ENCODE results near the gene LRRC32. TPM values are rescaled to one million over a fixed set of nuclear protein-coding genes. Genes with fewer than 3 reads are reported as not detected.
"Not testable (repeated sequence)": the region's sequence is repeated elsewhere in the genome, so short reads cannot be mapped to it uniquely, and the experiment has no call there.

Gene LRRC32
- total RNA-seq, 1 experiment from 2014 or later: 0.46 TPM

DNA sequence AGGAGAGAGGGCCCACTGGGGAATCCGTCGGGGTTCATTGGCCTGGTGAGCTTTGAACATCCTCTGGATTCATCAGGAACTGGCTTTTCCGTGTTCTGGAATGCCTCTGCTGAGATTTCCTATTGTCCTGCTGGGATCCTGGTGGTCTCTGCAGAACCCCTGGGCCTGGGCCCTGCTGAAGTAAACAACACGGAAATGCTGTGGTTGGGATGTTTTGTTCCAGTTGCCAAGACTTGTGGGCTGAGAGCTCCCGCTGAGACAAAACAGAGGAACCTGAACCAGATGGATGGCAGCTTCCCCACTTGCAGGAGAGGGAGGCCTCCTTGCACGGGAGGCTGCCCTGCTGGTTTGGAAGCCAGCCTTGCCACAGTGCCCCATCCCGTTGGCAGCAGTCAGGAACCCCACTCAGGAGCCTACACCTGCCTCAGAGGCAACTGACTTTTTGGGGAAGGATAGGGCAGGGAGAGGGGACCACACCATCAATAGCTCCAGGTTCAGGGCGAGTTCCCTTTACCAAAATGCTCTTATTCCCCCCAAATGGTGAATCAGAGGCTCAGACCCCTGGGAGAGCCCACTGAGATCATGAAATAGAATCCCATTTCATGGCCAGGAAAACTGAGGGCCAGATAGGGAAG lies 60.7 kb downstream of the LRRC32 start:
- H2BK15ac ChIP-seq (ENCODE audit: low read depth, low read length): no peak overlapping the region
- no peak overlapping the region for H3K18ac ChIP-seq (ENCODE audit: insufficient read length, low read depth, low read length)
- H3K14ac ChIP-seq (ENCODE audit: insufficient read depth, low read length): no peak overlapping the region
- H3K23ac ChIP-seq (ENCODE audit: insufficient read length, low read depth, low read length): no peak overlapping the region
- H3K4me1 ChIP-seq (ENCODE audit: insufficient read depth, low read length): no peaks in the 10 kb centered on the region; the same call in 1 of the 2 replicates
- H3K56ac ChIP-seq (ENCODE audit: insufficient read length, low read depth, low read length): no peak overlapping the region
- no peaks in the 10 kb centered on the region for H3K9me3 ChIP-seq (ENCODE audit: control insufficient read depth, low read depth, low read length)
- no peaks in the 10 kb centered on the region for H4K20me1 ChIP-seq (ENCODE audit: control insufficient read depth, insufficient read depth, insufficient read length)
- H3K9ac ChIP-seq (ENCODE audit: extremely low read depth, insufficient read length, low read length): no peak overlapping the region
- Mint-ChIP-seq H3K36me3 (ENCODE audit: insufficient read depth in 1 of 3, low read depth in 3 of 3) (peaks cover 6 to 20% (median 6%) of the 10 kb centered on the region in 3 experiments; a peak in 5 of 7 replicates), H3K9me3 (peaks cover 11 to 12% of the 10 kb centered on the region in 2 experiments), H3K27me3 (ENCODE audit: low read depth) (no peaks in the 10 kb centered on the region; the same call in 1 of the 2 replicates), H3K4me1 (peaks cover 29 to 35% of the 10 kb centered on the region in 2 experiments), H3K4me3 (no peak overlapping the region), H3K27ac (peak overlapping the region in 1 of 3 experiments; percentile 67; a peak in 1 of 7 replicates)
- H3K4me2 ChIP-seq (ENCODE audit: insufficient read depth, insufficient read length, low read length): no peak overlapping the region
- no peaks in the 10 kb centered on the region for H3K23me2 ChIP-seq (ENCODE audit: insufficient read length, low read depth, low read length, poor library complexity, severe bottlenecking)
- H3K79me2 ChIP-seq (ENCODE audit: insufficient read depth, low read length): no peaks in the 10 kb centered on the region
- H4K8ac ChIP-seq (replicated peaks; ENCODE audit: insufficient read length, low read depth, low read length): no peak overlapping the region
- no peaks in the 10 kb centered on the region for H3K79me1 ChIP-seq (ENCODE audit: insufficient read depth, low read depth, low read length, poor library complexity, severe bottlenecking)
- TF ChIP-seq CTCF (conservative IDR thresholded peaks at IDR 0.05): no peak
- no peak for DNase-seq
- H2AK5ac ChIP-seq (ENCODE audit: insufficient read length, low read length): no peak overlapping the region
- H3K4ac ChIP-seq (ENCODE audit: low read depth, low read length): no peak overlapping the region
- H2BK5ac ChIP-seq (ENCODE audit: insufficient read length, low read length): no peak overlapping the region
- no peak overlapping the region for H2AFZ ChIP-seq (ENCODE audit: low read length)
- H2BK20ac ChIP-seq (ENCODE audit: low read depth, low read length, poor library complexity, severe bottlenecking): no peak overlapping the region
- no peak overlapping the region for H4K5ac ChIP-seq (ENCODE audit: insufficient read length, low read depth, low read length)
- H4K91ac ChIP-seq (ENCODE audit: insufficient read length, low read depth, low read length): no peak overlapping the region
- H3K27ac ChIP-seq (ENCODE audit: insufficient read length, low read depth, low read length): no peak overlapping the region
- no peak overlapping the region for H2BK120ac ChIP-seq (ENCODE audit: low read depth, low read length, poor library complexity, severe bottlenecking)
- WGBS (ENCODE audit: extremely low coverage, insufficient read length, low lambda C conversion rate): no CpG with 5 or more reads among the region's 8 CpGs
- H3K27me3 ChIP-seq (ENCODE audit: insufficient read depth, low read length): no peaks in the 10 kb centered on the region
- no peak overlapping the region for H3T11ph ChIP-seq (ENCODE audit: low read length)
- H2BK12ac ChIP-seq (ENCODE audit: insufficient read length, low read depth, low read length): no peak overlapping the region

DNA sequence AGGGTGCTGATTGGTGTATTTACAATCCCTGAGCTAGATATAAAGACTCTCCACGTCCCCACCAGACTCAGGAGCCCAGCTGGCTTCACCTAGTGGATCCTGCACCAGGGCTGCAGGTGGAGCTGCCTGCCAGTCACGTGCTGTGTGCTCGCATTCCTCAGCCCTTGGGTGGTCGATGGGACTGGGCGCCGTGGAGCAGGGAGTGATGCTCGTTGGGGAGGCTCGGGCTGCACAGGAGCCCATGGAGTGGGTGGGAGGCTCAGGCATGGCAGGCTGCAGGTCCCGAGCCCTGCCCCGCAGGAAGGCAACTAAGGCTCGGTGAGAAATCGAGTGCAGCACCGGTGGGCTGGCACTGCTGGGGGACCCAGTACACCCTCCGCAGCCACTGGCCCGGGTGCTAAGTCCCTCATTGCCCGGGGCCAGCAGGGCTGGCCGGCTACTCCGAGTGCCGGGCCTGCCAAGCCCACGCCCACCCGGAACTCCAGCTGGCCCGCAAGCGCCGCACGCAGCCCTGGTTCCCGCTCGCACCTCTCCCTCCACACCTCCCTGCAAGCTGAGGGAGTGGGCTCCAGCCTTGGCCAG lies 61.6 kb downstream of the LRRC32 start:
- H3K79me1 ChIP-seq (ENCODE audit: insufficient read depth, low read depth, low read length, poor library complexity, severe bottlenecking); H3K14ac ChIP-seq (ENCODE audit: insufficient read depth, low read length); H3K23ac ChIP-seq (ENCODE audit: insufficient read length, low read depth, low read length); H3T11ph ChIP-seq (ENCODE audit: low read length); H2BK20ac ChIP-seq (ENCODE audit: low read depth, low read length, poor library complexity, severe bottlenecking); H2BK12ac ChIP-seq (ENCODE audit: insufficient read length, low read depth, low read length); H3K79me2 ChIP-seq (ENCODE audit: insufficient read depth, low read length); H3K27me3 Mint-ChIP-seq (ENCODE audit: low read depth); H2AK5ac ChIP-seq (ENCODE audit: insufficient read length, low read length); H3K4me1 ChIP-seq (ENCODE audit: insufficient read depth, low read length); H3K27me3 ChIP-seq (ENCODE audit: insufficient read depth, low read length); H4K5ac ChIP-seq (ENCODE audit: insufficient read length, low read depth, low read length); H4K20me1 ChIP-seq (ENCODE audit: control insufficient read depth, insufficient read depth, insufficient read length); H3K18ac ChIP-seq (ENCODE audit: insufficient read length, low read depth, low read length); H3K23me2 ChIP-seq (ENCODE audit: insufficient read length, low read depth, low read length, poor library complexity, severe bottlenecking); H3K9ac ChIP-seq (ENCODE audit: extremely low read depth, insufficient read length, low read length); H3K56ac ChIP-seq (ENCODE audit: insufficient read length, low read depth, low read length); DNase-seq; H2BK15ac ChIP-seq (ENCODE audit: low read depth, low read length); H3K27ac ChIP-seq (ENCODE audit: insufficient read length, low read depth, low read length); H3K4me2 ChIP-seq (ENCODE audit: insufficient read depth, insufficient read length, low read length); H2BK120ac ChIP-seq (ENCODE audit: low read depth, low read length, poor library complexity, severe bottlenecking); H4K8ac ChIP-seq (replicated peaks; ENCODE audit: insufficient read length, low read depth, low read length); H3K4ac ChIP-seq (ENCODE audit: low read depth, low read length); H2BK5ac ChIP-seq (ENCODE audit: insufficient read length, low read length); H4K91ac ChIP-seq (ENCODE audit: insufficient read length, low read depth, low read length); H3K9me3 ChIP-seq (ENCODE audit: control insufficient read depth, low read depth, low read length); H2AFZ ChIP-seq (ENCODE audit: low read length): not testable (repeated sequence)
- WGBS (ENCODE audit: extremely low coverage, insufficient read length, low lambda C conversion rate): no CpG with 5 or more reads among the region's 27 CpGs
- 0 out of 7 replicates have a peak overlapping the region, but pooled peaks of 1 of the 3 experiments have one; percentile 56 for H3K27ac Mint-ChIP-seq
- peaks cover 29 to 39% of the 10 kb centered on the region in 2 experiments for H3K4me1 Mint-ChIP-seq
- peaks cover 6 to 20% (median 6%) of the 10 kb centered on the region in 3 experiments; a peak in 5 of 7 replicates for H3K36me3 Mint-ChIP-seq (ENCODE audit: insufficient read depth in 1 of 3, low read depth in 3 of 3)
- peaks cover 11 to 12% of the 10 kb centered on the region in 2 experiments for H3K9me3 Mint-ChIP-seq
- H3K4me3 Mint-ChIP-seq: 0 out of 5 replicates have a peak overlapping the region, but pooled peaks of 1 of the 2 experiments have one; percentile 25

Data from H9 (cell line).